ENCODE results near the gene PNKD. TPM values are rescaled to one million over a fixed set of nuclear protein-coding genes. Genes with fewer than 3 reads are reported as not detected.

The PNKD gene
- total RNA-seq, 1 donor from 2014 or later, result 58.4 TPM

DNA sequence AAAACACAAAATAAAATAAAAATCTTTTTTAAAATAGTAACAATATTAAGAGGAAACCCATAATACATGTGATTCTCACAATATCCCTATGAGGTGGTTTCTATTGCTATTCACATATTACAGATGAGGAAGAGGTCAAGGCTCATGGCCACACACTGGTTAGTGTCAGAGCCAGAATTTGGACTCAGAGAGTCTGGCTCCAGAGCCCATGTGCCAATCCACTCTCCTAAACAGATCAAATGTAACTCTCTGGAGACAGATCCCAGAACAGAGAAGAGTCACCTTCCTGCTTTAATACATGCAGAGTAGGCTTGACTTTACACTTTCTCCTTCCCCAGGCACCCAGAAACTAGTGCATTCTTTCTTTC lies 101.6 kb downstream of the PNKD start:
- no peaks in the 10 kb centered on the region for H3K36me3 Mint-ChIP-seq
- no peak overlapping the region for H3K4me3 Mint-ChIP-seq
- TF ChIP-seq, protein P1, sequence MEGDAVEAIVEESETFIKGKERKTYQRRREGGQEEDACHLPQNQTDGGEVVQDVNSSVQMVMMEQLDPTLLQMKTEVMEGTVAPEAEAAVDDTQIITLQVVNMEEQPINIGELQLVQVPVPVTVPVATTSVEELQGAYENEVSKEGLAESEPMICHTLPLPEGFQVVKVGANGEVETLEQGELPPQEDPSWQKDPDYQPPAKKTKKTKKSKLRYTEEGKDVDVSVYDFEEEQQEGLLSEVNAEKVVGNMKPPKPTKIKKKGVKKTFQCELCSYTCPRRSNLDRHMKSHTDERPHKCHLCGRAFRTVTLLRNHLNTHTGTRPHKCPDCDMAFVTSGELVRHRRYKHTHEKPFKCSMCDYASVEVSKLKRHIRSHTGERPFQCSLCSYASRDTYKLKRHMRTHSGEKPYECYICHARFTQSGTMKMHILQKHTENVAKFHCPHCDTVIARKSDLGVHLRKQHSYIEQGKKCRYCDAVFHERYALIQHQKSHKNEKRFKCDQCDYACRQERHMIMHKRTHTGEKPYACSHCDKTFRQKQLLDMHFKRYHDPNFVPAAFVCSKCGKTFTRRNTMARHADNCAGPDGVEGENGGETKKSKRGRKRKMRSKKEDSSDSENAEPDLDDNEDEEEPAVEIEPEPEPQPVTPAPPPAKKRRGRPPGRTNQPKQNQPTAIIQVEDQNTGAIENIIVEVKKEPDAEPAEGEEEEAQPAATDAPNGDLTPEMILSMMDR (conservative IDR thresholded peaks at IDR 0.05), result no peak
- no peaks in the 10 kb centered on the region for H3K9me3 Mint-ChIP-seq
- peaks cover 18% of the 10 kb centered on the region for H3K4me1 Mint-ChIP-seq (ENCODE audit: unreplicated experiment)
- no peak overlapping the region for H3K27ac Mint-ChIP-seq
- DNase-seq (ENCODE audit: extremely low spot score, unreplicated experiment), result no peak
- H3K27me3 Mint-ChIP-seq, result no peaks in the 10 kb centered on the region

DNA sequence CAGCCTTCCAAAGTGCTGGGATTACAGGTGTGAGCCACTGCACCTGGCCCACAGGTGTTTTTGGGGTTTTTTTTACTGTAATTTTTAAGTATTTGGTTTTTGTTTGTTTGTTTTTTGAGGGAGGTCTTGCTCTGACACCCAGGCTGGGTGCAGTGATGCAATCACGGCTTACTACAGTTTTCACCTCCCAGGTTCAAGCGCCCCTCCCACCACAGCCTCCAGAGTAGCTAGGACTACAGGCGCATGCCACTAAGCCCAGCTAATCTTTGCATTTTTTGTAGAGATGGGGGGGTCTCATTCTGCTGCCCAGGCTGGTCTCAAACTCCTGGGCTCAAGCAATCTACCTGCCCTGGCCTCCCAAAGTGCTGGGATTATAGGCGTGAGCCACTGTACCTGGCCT lies 104.5 kb downstream of the PNKD start:
- TF ChIP-seq, protein P1 (conservative IDR thresholded peaks at IDR 0.05), result no peak
- Mint-ChIP-seq H3K27ac (no peak overlapping the region), H3K4me1 (ENCODE audit: unreplicated experiment) (peaks cover 9% of the 10 kb centered on the region), H3K27me3 (no peaks in the 10 kb centered on the region), H3K36me3 (no peaks in the 10 kb centered on the region), H3K4me3 (no peak overlapping the region), H3K9me3 (no peaks in the 10 kb centered on the region)
- DNase-seq (ENCODE audit: extremely low spot score, unreplicated experiment), result no peak

DNA sequence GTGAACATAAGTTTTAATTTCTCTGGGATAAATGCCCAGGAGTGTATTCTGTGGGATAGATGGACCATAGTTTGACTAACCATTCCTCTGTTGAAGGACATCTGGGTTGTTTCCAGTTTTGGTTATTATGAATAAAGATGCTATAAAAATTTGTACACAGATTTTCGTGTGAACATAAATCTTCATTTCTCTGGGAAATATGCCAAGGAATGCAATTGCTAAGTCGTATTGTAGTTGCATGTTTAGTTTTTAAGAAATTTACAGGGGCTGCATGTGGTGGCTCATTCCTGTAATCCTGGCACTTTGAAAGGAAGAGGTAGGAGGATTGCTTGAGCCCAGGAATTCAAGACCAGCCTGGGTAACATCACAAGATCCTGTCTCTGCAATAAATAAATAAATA lies 104.9 kb downstream of the PNKD start:
- peaks cover 4% of the 10 kb centered on the region for H3K4me1 Mint-ChIP-seq (ENCODE audit: unreplicated experiment)
- no peaks in the 10 kb centered on the region for H3K27me3 Mint-ChIP-seq
- TF ChIP-seq, protein P1 (conservative IDR thresholded peaks at IDR 0.05), result no peak
- H3K4me3 Mint-ChIP-seq, result no peak overlapping the region
- DNase-seq (ENCODE audit: extremely low spot score, unreplicated experiment), result no peak
- H3K27ac Mint-ChIP-seq, result no peak overlapping the region
- no peaks in the 10 kb centered on the region for H3K9me3 Mint-ChIP-seq
- H3K36me3 Mint-ChIP-seq, result no peaks in the 10 kb centered on the region

DNA sequence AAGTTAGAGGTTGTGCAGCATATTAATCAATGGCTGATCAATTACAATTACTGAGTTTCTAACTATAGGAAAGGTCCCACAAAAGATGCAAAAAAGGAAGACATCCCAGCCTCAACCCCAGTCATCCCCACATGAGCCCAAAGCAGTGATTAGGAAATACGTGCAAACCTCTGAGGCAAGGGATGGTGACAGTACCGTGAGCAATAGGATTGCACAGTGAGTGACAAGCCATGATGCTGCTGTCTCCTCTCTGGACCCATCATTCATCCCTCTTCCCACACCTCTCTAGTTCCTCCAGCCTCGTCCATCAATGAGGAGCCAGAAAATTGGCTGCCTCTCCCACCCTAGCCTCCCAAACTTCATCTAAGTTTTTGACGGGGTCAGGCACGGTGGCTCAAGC lies 107.7 kb downstream of the PNKD start:
- no peak overlapping the region for H3K27ac Mint-ChIP-seq
- no peaks in the 10 kb centered on the region for H3K4me1 Mint-ChIP-seq (ENCODE audit: unreplicated experiment)
- no peaks in the 10 kb centered on the region for H3K36me3 Mint-ChIP-seq
- DNase-seq (ENCODE audit: extremely low spot score, unreplicated experiment), result no peak
- no peak overlapping the region for H3K4me3 Mint-ChIP-seq
- TF ChIP-seq, protein P1 (conservative IDR thresholded peaks at IDR 0.05), result no peak
- H3K9me3 Mint-ChIP-seq, result no peaks in the 10 kb centered on the region
- peaks cover 7% of the 10 kb centered on the region for H3K27me3 Mint-ChIP-seq

DNA sequence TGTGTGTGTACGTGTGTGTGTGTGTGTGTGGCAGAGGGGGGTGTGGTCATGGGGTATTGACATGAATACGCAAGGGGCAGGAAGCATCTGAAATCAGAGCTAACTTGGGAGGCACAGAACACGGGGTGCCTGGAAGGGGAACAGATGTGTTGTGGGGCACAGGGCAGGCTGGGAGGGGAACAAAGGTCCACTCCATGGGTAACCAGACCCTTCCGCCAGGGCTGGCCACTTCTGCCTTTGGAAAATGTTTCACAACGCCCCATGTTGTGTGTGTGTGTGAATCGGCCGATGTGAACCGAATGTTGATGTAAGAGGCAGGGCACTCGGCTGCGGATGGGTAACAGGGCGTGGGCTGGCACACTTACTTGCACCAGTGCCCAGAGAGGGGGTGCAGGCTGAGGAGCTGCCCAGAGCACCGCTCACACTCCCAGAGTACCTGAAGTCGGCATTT lies 111.6 kb downstream of the PNKD start, which contains the start of gene SLC11A1:
Gene SLC11A1, plus strand, starts transcription at position 358 of the 451 bp plus-strand sequence. CDS start 96 bp downstream, outside the sequence.
- no peak for DNase-seq (ENCODE audit: extremely low spot score, unreplicated experiment)
- TF ChIP-seq, protein P1 (conservative IDR thresholded peaks at IDR 0.05), result no peak
- H3K27ac Mint-ChIP-seq, result no peak within 1 kb of the TSS
- H3K9me3 Mint-ChIP-seq, result no peaks in the 10 kb centered on the region
- no peaks in the 10 kb centered on the region for H3K36me3 Mint-ChIP-seq
- H3K27me3 Mint-ChIP-seq, result peaks cover 7% of the 10 kb centered on the region
- peaks cover 5% of the 10 kb centered on the region for H3K4me1 Mint-ChIP-seq (ENCODE audit: unreplicated experiment)
- no peak within 1 kb of the TSS for H3K4me3 Mint-ChIP-seq

DNA sequence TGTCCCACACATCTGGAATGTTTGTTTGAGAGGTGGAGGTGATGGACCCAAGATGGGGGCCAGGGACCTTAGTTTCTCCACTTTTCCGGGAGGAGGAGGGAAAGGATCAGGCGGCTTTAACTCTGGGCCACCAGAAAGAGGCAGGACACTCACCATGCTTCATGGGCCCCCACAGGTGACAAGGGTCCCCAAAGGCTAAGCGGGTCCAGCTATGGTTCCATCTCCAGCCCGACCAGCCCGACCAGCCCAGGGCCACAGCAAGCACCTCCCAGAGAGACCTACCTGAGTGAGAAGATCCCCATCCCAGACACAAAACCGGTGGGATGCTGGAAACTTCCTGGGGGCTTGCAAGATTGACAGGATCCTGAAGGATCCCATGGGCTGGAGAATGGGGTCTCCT lies 112.5 kb downstream of the PNKD start:
- TF ChIP-seq, protein P1 (conservative IDR thresholded peaks at IDR 0.05), result no peak
- Mint-ChIP-seq H3K27ac (no peak overlapping the region), H3K27me3 (peaks cover 12% of the 10 kb centered on the region), H3K4me3 (no peak overlapping the region), H3K4me1 (ENCODE audit: unreplicated experiment) (peaks cover 11% of the 10 kb centered on the region), H3K36me3 (no peaks in the 10 kb centered on the region), H3K9me3 (peaks cover 4% of the 10 kb centered on the region)
- no peak for DNase-seq (ENCODE audit: extremely low spot score, unreplicated experiment)

All from type B pancreatic cell (in vitro differentiated cells).